Measurements from ENCODE around the gene DOP1B. TPM values are rescaled to one million over a fixed set of nuclear protein-coding genes. Genes with fewer than 3 reads are reported as not detected.

The DOP1B gene
- total RNA-seq, 1 donor from 2014 or later, result 11.5 TPM

GRCh38 chr21:36204980-36205379 lies 48.4 kb downstream of the DOP1B start:
- intact Hi-C loops (cut with micrococcal nuclease), result no loop called here
- Mint-ChIP-seq H3K4me3 (no peak overlapping the region), H3K27ac (no peak overlapping the region)

GRCh38 chr21:36205962-36206361 lies 49.3 kb downstream of the DOP1B start:
- Mint-ChIP-seq H3K4me1 (ENCODE audit: low read depth) (peaks cover 35% of the 10 kb centered on the region), H3K9me3 (no peaks in the 10 kb centered on the region), H3K27ac (no peak overlapping the region), H3K4me3 (no peak overlapping the region), H3K36me3 (ENCODE audit: low read depth) (peaks cover 6% of the 10 kb centered on the region), H3K27me3 (ENCODE audit: insufficient read depth) (peaks cover 2% of the 10 kb centered on the region)
- intact Hi-C loops (cut with micrococcal nuclease), result no loop called here
- DNase-seq (ENCODE audit: low spot score), result no peak

More at GRCh38 chr21:36204980-36205379, 48.4 kb downstream of the DOP1B start:
- Mint-ChIP-seq H3K4me1 (ENCODE audit: low read depth) (peaks cover 33% of the 10 kb centered on the region), H3K27me3 (ENCODE audit: insufficient read depth) (peaks cover 2% of the 10 kb centered on the region), H3K36me3 (ENCODE audit: low read depth) (peaks cover 6% of the 10 kb centered on the region), H3K9me3 (no peaks in the 10 kb centered on the region)
- no peak for DNase-seq (ENCODE audit: low spot score)

Other genes starting within 250 kb of the DOP1B start
- 21.9 and 22.0 TPM in 2 replicates for gene SETD4, start 96.3 kb upstream of the DOP1B start, total RNA-seq
- 62.7 and 62.8 TPM in 2 replicates for gene CBR1, start 86.8 kb upstream of the DOP1B start, total RNA-seq
- gene CBR3, start 21.7 kb upstream of the DOP1B start, total RNA-seq, result 16.4 and 16.9 TPM in 2 replicates
- 22.1 and 23.5 TPM in 2 replicates for gene MORC3, start 163.4 kb downstream of the DOP1B start, total RNA-seq
- 33.8 and 35.7 TPM in 2 replicates for gene CHAF1B, start 228.6 kb downstream of the DOP1B start, total RNA-seq